Measurements from ENCODE around the gene RPP40. TPM values are rescaled to one million over a fixed set of nuclear protein-coding genes. Genes with fewer than 3 reads are reported as not detected.

RPP40 gene
- total and polyA plus RNA-seq, 2 of the 13 experiments (the other 11 are each of a cell fraction or from before 2014, with no cell fraction given) = 18.0 to 41.2 TPM

DNA sequence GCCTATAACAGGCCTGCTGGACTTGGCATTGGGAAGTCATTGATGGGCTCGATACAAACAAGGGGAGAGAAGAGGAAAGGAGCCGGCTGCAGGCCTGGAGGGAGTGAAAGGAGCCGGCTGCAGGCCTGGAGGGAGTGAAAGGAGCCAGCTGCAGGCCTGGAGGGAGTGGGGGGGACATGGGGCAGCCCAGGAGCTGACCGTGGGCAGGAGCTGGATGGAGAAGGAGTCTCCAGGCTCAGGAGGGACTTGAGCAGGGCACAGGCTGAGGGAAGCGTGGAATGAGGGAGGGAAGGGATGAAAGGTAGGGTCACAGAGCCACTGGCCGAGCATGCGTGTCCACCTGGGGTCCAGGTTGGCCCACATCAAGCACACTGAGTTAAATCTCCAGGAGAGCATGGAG lies 32.0 kb downstream of the RPP40 start:
- in situ Hi-C loops (cut with HindIII; ENCODE audit: extremely low pct_ligation_motif_present, low pct_unique_long_range_greater_than_20kb) (no loop called here), intact Hi-C loops (cut with micrococcal nuclease; ENCODE audit: unreplicated experiment) (no loop called here)
- FAIRE-seq (no peak), ATAC-seq (peak; percentile 60), DNase-seq (ENCODE audit: low spot score) (no peak)
- ChIA-PET POLR2A (no interaction called here), CTCF (ENCODE audit: low intra/inter-chr PET ratio, low total read pairs) (no interaction called here)
- no peak overlapping the region; a peak in 1 of 6 replicates for H3K4me3 ChIP-seq (replicated peaks in 1 of 3; ENCODE audit: insufficient read depth in 1 of 3, low read depth in 2 of 3, low read length in 3 of 3)
- no TSS peak for BruUV-seq (replicated peaks)
- no peaks in the 10 kb centered on the region for H3K36me3 ChIP-seq (replicated peaks in 1 of 2; ENCODE audit: control insufficient read depth in 1 of 2, insufficient read depth in 2 of 2, low read length in 2 of 2)
- no peaks in the 10 kb centered on the region for H4K20me1 ChIP-seq (ENCODE audit: insufficient read depth, low read length)
- no peak overlapping the region for H3K4me2 ChIP-seq (ENCODE audit: low read depth, low read length)
- H3K27ac ChIP-seq (ENCODE audit: extremely low read length, insufficient read depth, low read length) = no peak overlapping the region
- H3K79me2 ChIP-seq (ENCODE audit: insufficient read depth, low read length) = no peaks in the 10 kb centered on the region
- H3K27me3 ChIP-seq (ENCODE audit: control insufficient read depth in 1 of 2, insufficient read depth in 2 of 2, low read length in 2 of 2) = peaks cover 8 to 52% of the 10 kb centered on the region in 2 experiments; a peak in 4 of 5 replicates
- H3K9ac ChIP-seq (ENCODE audit: insufficient read depth, low read depth, low read length) = no peak overlapping the region
- 40% methylated on average over 7 of the region's 7 CpGs for WGBS (ENCODE audit: low lambda C conversion rate)
- TF ChIP-seq REPIN1 (CRISPR knock-in tag; IDR thresholded peaks at IDR 0.05; ENCODE audit: borderline replicate concordance, low read depth) (no peak), SRSF4 (IDR thresholded peaks at IDR 0.05; ENCODE audit: low read depth, low read length, poor library complexity, severe bottlenecking) (no peak), ZSCAN20 (CRISPR knock-in tag; IDR thresholded peaks at IDR 0.05; ENCODE audit: borderline replicate concordance) (no peak), ZNF468 (CRISPR knock-in tag; IDR thresholded peaks at IDR 0.05) (no peak), ZNF564 (CRISPR knock-in tag; IDR thresholded peaks at IDR 0.05) (no peak), KLF11 (CRISPR knock-in tag; IDR thresholded peaks at IDR 0.05) (no peak), ZNF772 (CRISPR knock-in tag; IDR thresholded peaks at IDR 0.05) (no peak), PHF21A (CRISPR knock-in tag; IDR thresholded peaks at IDR 0.05) (no peak)
- TF ChIP-seq, protein P1, sequence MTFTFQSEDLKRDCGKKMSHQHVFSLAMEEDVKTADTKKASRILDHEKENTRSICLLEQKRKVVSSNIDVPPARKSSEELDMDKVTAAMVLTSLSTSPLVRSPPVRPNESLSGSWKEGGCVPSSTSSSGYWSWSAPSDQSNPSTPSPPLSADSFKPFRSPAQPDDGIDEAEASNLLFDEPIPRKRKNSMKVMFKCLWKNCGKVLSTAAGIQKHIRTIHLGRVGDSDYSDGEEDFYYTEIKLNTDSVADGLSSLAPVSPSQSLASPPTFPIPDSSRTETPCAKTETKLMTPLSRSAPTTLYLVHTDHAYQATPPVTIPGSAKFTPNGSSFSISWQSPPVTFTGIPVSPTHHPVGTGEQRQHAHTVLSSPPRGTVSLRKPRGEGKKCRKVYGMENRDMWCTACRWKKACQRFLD (CRISPR knock-in tag; IDR thresholded peaks at IDR 0.05; ENCODE audit: borderline replicate concordance) = no peak
- TF ChIP-seq, protein P2, sequence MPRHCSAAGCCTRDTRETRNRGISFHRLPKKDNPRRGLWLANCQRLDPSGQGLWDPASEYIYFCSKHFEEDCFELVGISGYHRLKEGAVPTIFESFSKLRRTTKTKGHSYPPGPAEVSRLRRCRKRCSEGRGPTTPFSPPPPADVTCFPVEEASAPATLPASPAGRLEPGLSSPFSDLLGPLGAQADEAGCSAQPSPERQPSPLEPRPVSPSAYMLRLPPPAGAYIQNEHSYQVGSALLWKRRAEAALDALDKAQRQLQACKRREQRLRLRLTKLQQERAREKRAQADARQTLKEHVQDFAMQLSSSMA (CRISPR knock-in tag; IDR thresholded peaks at IDR 0.05) = no peak
- TF ChIP-seq, protein P3, sequence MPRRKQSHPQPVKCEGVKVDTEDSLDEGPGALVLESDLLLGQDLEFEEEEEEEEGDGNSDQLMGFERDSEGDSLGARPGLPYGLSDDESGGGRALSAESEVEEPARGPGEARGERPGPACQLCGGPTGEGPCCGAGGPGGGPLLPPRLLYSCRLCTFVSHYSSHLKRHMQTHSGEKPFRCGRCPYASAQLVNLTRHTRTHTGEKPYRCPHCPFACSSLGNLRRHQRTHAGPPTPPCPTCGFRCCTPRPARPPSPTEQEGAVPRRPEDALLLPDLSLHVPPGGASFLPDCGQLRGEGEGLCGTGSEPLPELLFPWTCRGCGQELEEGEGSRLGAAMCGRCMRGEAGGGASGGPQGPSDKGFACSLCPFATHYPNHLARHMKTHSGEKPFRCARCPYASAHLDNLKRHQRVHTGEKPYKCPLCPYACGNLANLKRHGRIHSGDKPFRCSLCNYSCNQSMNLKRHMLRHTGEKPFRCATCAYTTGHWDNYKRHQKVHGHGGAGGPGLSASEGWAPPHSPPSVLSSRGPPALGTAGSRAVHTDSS (CRISPR knock-in tag; conservative IDR thresholded peaks at IDR 0.05) = no peak
- no peak overlapping the region for H2AFZ ChIP-seq (ENCODE audit: low read length)
- H3K4me1 ChIP-seq (ENCODE audit: insufficient read depth, low read length) = peaks cover 5% of the 10 kb centered on the region; the same call in 1 of the 2 replicates
- no peaks in the 10 kb centered on the region for H3K9me3 ChIP-seq (ENCODE audit: low read length)
